GM12878 (cell line): ENCODE results near the gene RCC1. TPM values are rescaled to one million over a fixed set of nuclear protein-coding genes. Genes with fewer than 3 reads are reported as not detected.

Experiments
- ASH2L ChIP-seq: fragments of 300-600, 200-600 bp; sonication (generic); IDR thresholded peaks from 2 replicates; pipeline ENCODE4 v1.6.1; 2017; ENCODE audit warnings: low read depth, mild to moderate bottlenecking, borderline replicate concordance
- BCLAF1 ChIP-seq: fragments of 450-650 bp; IDR thresholded peaks from 2 replicates; pipeline ENCODE4 v1.6.1; 2017; ENCODE audit warnings: antibody characterized with exemption, mild to moderate bottlenecking, moderate library complexity
- BRCA1 ChIP-seq: IDR thresholded peaks from 2 replicates; pipeline ENCODE4 v1.6.1; 2011; ENCODE audit warnings: low read depth, low read length, improper control_type of control experiment
- ELK1 ChIP-seq: IDR thresholded peaks from 2 replicates; pipeline ENCODE4 v1.6.1; 2012; ENCODE audit warnings: low read depth, low read length, improper control_type of control experiment
- HDGF ChIP-seq: fragments of 450-650 bp; IDR thresholded peaks from 2 replicates; pipeline ENCODE4 v1.6.1; 2016; ENCODE audit warnings: antibody characterized with exemption
- IRF3 ChIP-seq: fragments of 450-650 bp; IDR thresholded peaks from 2 replicates; pipeline ENCODE4 v1.6.1; 2014; ENCODE audit warnings: mild to moderate bottlenecking
- MAX ChIP-seq: IDR thresholded peaks from 2 replicates; pipeline ENCODE4 v1.6.1; 2012; ENCODE audit warnings: low read depth, low read length, improper control_type of control experiment
- NFIC ChIP-seq: IDR thresholded peaks from 2 replicates; pipeline ENCODE4 v1.6.1; 2012; ENCODE audit warnings: low read depth, mild to moderate bottlenecking, inconsistent platforms, low read length, moderate library complexity
- NKRF ChIP-seq: fragments of 450-650 bp; conservative IDR thresholded peaks from 2 replicates; pipeline ENCODE4 v1.6.1; 2017; ENCODE audit warnings: mild to moderate bottlenecking, moderate library complexity
- NRF1 ChIP-seq: conservative IDR thresholded peaks from 2 replicates; pipeline ENCODE4 v1.6.1; 2011; ENCODE audit warnings: mild to moderate bottlenecking, low read depth, low read length, improper control_type of control experiment
- RELB ChIP-seq: fragments of 450-650 bp; IDR thresholded peaks from 2 replicates; pipeline ENCODE4 v1.6.1; 2017; ENCODE audit warnings: low read depth, mild to moderate bottlenecking, moderate library complexity
- RUNX3 ChIP-seq: IDR thresholded peaks from 2 replicates; pipeline ENCODE4 v1.6.1; 2012; ENCODE audit warnings: low read length, inconsistent platforms
- SIN3A ChIP-seq: IDR thresholded peaks from 2 replicates; pipeline ENCODE4 v1.6.1; 2012; ENCODE audit warnings: low read depth, low read length, improper control_type of control experiment
- SMARCA5 ChIP-seq: fragments of 450-650 bp; IDR thresholded peaks from 2 replicates; pipeline ENCODE4 v1.6.1; 2017; ENCODE audit warnings: mild to moderate bottlenecking
- SMC3 ChIP-seq: IDR thresholded peaks from 2 replicates; pipeline ENCODE4 v1.6.1; 2011; ENCODE audit warnings: low read length, improper control_type of control experiment, borderline replicate concordance
- TAF1 ChIP-seq: IDR thresholded peaks from 2 replicates; pipeline ENCODE4 v1.6.1; 2011; ENCODE audit warnings: mild to moderate bottlenecking, low read depth, low read length, borderline replicate concordance
- TBL1XR1 ChIP-seq: IDR thresholded peaks from 2 replicates; pipeline ENCODE4 v1.6.1; 2012; ENCODE audit warnings: low read depth, low read length, improper control_type of control experiment
- ZBTB33 ChIP-seq: fragments of 450-650 bp; IDR thresholded peaks from 2 replicates; pipeline ENCODE4 v1.6.1; 2017; ENCODE audit warnings: mild to moderate bottlenecking
- polyA plus RNA-seq, 11 experiments: library from polyadenylated mRNA; depleted of rRNA in 4 of 11; unstranded in 6 of 11; stranded (reverse) in 5 of 11; fragments of >200 nt; fragmentation: Nextera tagmentation in 4 of 11; fragmentation: Illumina TruSeq in 1 of 11; extraction: Ambion mirVana in 4 of 11; extraction: Trizol in 1 of 11; gene quantifications; 1 replicate in 1 of 11; 2 replicates in 10 of 11; pipeline versions ENCODE4 v1.2.1 to v1.2.3, GENCODE V29; 2011 to 2016; ENCODE audit warnings: inconsistent platforms in 2 of 11, missing spikeins in 2 of 11, low read depth in 1 of 11
- total RNA-seq, 4 experiments: library from RNA; depleted of rRNA in 3 of 4; stranded (reverse); fragments of >200 nt in 3 of 4; fragmentation: Illumina TruSeq in 1 of 4; extraction: Trizol in 1 of 4; gene quantifications; 2 replicates each; pipeline versions ENCODE4 v1.2.1 to v1.2.3, GENCODE V29; 2013 to 2021

The RCC1 gene
- total and polyA plus RNA-seq, 10 of the 15 experiments (the other 5 are each of a cell fraction or from before 2014, with no cell fraction given), result 8.3 to 99.4 (median 74.6) TPM

GRCh38 chr1:28518000-28518744, 12.3 kb downstream of the RCC1 start (continued):
- TF ChIP-seq RELB (no peak), TBL1XR1 (no peak), ELK1 (0 out of 2 replicates have a peak, but pooled peaks have one; percentile 25), NFIC (no peak), ASH2L (peak; percentile 29; the same call in 1 of the 2 replicates), IRF3 (no peak), TAF1 (peak; percentile 40; the same call in 1 of the 2 replicates), RUNX3 (no peak), BRCA1 (no peak), SIN3A (peak; percentile 98), MAX (no peak; the same call in none of the 2 replicates), HDGF (0 out of 2 replicates have a peak, but pooled peaks have one; percentile 4), BCLAF1 (0 out of 2 replicates have a peak, but pooled peaks have one; percentile 20), NKRF (peak; percentile 98), SMARCA5 (peak; percentile 87), SMC3 (peak; percentile 88), ZBTB33 (no peak), NRF1 (peak; percentile 74)
